ENCODE measurements around the gene SNRNP70.

SNRNP70 gene

GRCh38 chr19:49148044-49148682 is 62.9 kb downstream of the SNRNP70 start:
- TF ChIP-seq CTCF (conservative IDR thresholded peaks at IDR 0.05; ENCODE audit: low read depth), result no peak
- ChIA-PET CTCF (interaction anchor here (0.6 to 3.7 kb wide), 2 partner anchors 19 to 50 kb away, joined by 5 to 14 read pairs; no protein-coding TSS in a partner anchor), POLR2A (ENCODE audit: low non-redundant PET) (no interaction called here)
- H3K27ac ChIP-seq, result no peak overlapping the region
- no peak for DNase-seq (ENCODE audit: low spot score)

GRCh38 chr19:49148784-49149651 is 63.8 kb downstream of the SNRNP70 start:
- ChIA-PET POLR2A (ENCODE audit: low non-redundant PET) (interaction anchor here (0.8 kb wide), 1 partner anchor 22 kb away, joined by 8 read pairs; no protein-coding TSS in a partner anchor), CTCF (interaction anchor here (0.6 to 3.7 kb wide), 3 partner anchors 20 to 61 kb away, joined by 4 to 14 read pairs (median 5); no protein-coding TSS in a partner anchor)
- peak overlapping the region; percentile 87 for H3K27ac ChIP-seq
- peak; percentile 99 for DNase-seq (ENCODE audit: low spot score)
- no peak for TF ChIP-seq CTCF (conservative IDR thresholded peaks at IDR 0.05; ENCODE audit: low read depth)

- POLR2A ChIA-PET (ENCODE audit: low non-redundant PET), result interaction anchor here (0.8 kb wide), 1 partner anchor 23 kb away, joined by 8 read pairs; no protein-coding TSS in a partner anchor
- H3K27ac ChIP-seq, result peak overlapping the region; percentile 87
- CTCF ChIA-PET, result interaction anchor here (0.6 to 3.7 kb wide), 2 partner anchors 52 to 62 kb away, joined by 4 to 14 read pairs; no protein-coding TSS in a partner anchor
- no peak for TF ChIP-seq CTCF (conservative IDR thresholded peaks at IDR 0.05; ENCODE audit: low read depth)
- peak; percentile 87 for DNase-seq (ENCODE audit: low spot score)
Observed at GRCh38 chr19:49149652-49150105, 64.4 kb downstream of the SNRNP70 start.

- peak overlapping the region; percentile 87 for H3K27ac ChIP-seq
- no peak for TF ChIP-seq CTCF (conservative IDR thresholded peaks at IDR 0.05; ENCODE audit: low read depth)
- ChIA-PET CTCF (interaction anchor here (0.6 to 1.3 kb wide), 2 partner anchors 31 to 49 kb away, joined by 4 to 6 read pairs; no protein-coding TSS in a partner anchor), POLR2A (ENCODE audit: low non-redundant PET) (interaction anchor here (0.6 kb wide), 1 partner anchor 9 kb away, joined by 3 read pairs; no protein-coding TSS in a partner anchor)
- DNase-seq (ENCODE audit: low spot score), result peak; percentile 84
Observed at GRCh38 chr19:49150106-49150943, 65.1 kb downstream of the SNRNP70 start.

DNA sequence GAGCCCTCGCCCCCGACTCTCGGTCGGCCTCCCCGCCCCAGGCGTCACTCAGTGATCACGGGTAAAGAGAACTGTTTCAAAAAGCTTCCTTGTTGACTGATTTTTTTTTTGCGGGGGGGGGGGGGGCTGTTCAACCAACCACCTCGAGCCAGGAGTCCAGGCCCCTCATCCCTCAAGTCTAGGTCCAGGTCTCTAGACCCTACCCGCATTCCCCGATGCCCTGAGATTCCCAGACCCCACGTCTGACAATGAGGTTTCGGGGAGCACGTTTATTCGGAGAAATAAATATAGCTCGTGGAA is 65.6 kb downstream of the SNRNP70 start:
- CTCF ChIA-PET, result interaction anchor here (0.6 to 1.3 kb wide), 2 partner anchors 31 to 48 kb away, joined by 4 to 6 read pairs; no protein-coding TSS in a partner anchor
- no peak for TF ChIP-seq CTCF (conservative IDR thresholded peaks at IDR 0.05; ENCODE audit: low read depth)
- POLR2A ChIA-PET (ENCODE audit: low non-redundant PET), result no interaction called here
- DNase-seq (ENCODE audit: low spot score), result no peak
- H3K27ac ChIP-seq, result peak overlapping the region; percentile 87
